Astrocyte (in vitro differentiated cells and primary cell): Measurements from ENCODE around the gene CACNA1D.

Experiments used
- EZH2 ChIP-seq: IDR thresholded peaks from 2 replicates; pipeline ENCODE4 v1.6.1; 2012; ENCODE audit warnings: mild to moderate bottlenecking, low read length, inconsistent platforms; ENCODE audit not compliant: insufficient read depth
- TF ChIP-seq, protein P1 (sequence below): IDR thresholded peaks from 2 replicates; pipeline ENCODE4 v1.5.1; 2011; ENCODE audit warnings: low read depth, mild to moderate bottlenecking, inconsistent platforms, low read length, moderate library complexity; ENCODE audit not compliant: insufficient read depth

- TF ChIP-seq, protein P1, sequence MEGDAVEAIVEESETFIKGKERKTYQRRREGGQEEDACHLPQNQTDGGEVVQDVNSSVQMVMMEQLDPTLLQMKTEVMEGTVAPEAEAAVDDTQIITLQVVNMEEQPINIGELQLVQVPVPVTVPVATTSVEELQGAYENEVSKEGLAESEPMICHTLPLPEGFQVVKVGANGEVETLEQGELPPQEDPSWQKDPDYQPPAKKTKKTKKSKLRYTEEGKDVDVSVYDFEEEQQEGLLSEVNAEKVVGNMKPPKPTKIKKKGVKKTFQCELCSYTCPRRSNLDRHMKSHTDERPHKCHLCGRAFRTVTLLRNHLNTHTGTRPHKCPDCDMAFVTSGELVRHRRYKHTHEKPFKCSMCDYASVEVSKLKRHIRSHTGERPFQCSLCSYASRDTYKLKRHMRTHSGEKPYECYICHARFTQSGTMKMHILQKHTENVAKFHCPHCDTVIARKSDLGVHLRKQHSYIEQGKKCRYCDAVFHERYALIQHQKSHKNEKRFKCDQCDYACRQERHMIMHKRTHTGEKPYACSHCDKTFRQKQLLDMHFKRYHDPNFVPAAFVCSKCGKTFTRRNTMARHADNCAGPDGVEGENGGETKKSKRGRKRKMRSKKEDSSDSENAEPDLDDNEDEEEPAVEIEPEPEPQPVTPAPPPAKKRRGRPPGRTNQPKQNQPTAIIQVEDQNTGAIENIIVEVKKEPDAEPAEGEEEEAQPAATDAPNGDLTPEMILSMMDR = no peak
- no peak for TF ChIP-seq EZH2
Measured at GRCh38 chr3:53700441-53700840, 206.0 kb downstream of the CACNA1D start.
